NCI-H2227 (cell line): ENCODE results near the gene THAP12.

Source experiments
- DNase-seq: peaks from one replicate; lab custom pipeline; 2025; ENCODE audit not compliant: unreplicated experiment; lab: John Stamatoyannopoulos, UW

Gene THAP12

GRCh38 chr11:76380159-76380976 is 564 bp downstream of the THAP12 start:
- DNase-seq = peak; percentile 60

- no peak for DNase-seq
These were observed 1.1 kb downstream of the THAP12 start for GRCh38 chr11:76379807-76380158.

DNA sequence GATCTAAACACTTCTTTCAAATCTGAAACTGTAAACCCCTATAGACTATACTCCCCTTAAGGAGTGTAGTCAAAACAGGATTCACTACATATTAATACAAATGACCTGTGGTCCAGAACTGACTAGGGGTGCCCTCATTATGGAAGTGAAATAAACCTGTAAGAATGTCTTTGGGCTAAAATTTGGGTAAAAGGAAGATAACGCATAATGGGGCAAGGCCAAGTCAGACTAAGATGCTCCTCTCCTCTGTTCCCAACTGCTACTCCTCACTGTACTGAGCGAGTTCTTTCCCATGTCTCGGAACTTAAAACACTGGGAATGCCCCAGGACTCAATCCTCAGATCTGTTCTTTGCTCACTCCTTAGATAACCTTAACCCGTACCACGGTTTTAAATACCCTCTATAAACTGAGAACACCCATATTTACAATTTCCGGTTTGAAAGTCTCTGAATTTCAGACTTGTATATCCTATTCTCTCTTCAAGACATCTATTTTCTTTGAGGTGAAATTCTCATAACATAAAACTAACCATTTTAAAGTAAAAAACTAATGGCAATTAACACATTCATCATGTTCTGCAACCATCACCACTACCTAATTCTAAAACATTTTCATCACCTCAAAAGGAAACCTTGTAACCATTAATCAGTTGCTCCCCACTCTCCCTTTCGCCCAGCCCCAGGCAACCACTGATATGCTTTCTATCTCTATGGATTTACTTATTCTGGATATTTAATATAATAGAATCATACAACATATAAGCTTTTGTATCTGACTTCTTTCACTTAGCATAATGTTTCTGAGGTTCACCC is 4.0 kb downstream of the THAP12 start:
- no peak for DNase-seq

DNA sequence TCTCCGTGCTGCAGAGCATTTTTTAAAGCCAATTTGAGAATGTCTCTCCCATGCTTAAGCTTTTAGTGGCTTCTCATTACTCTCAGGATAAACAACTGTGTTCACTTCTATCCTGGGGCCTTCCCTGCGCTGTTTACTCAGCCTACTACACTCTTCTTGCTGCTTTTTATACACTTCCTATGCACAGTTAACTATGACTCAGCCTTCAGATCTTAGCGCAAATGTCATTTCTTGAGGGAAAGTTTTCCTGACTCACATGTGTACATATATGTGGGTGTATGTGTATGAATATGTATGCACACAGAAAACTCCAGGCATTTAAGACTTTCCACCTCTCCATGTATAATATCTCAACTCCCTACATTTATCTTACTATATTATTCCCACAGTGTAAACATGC is 9.8 kb downstream of the THAP12 start:
- no peak for DNase-seq

GRCh38 chr11:76369406-76369805 is 11.5 kb downstream of the THAP12 start:
- DNase-seq = no peak

- DNase-seq = no peak
These were observed 12.4 kb downstream of the THAP12 start for GRCh38 chr11:76368490-76368889.

GRCh38 chr11:76365038-76365679 is 15.8 kb downstream of the THAP12 start:
- peak; percentile 46 for DNase-seq

- DNase-seq = no peak
These were observed 18.2 kb downstream of the THAP12 start for GRCh38 chr11:76362716-76363115.

DNA sequence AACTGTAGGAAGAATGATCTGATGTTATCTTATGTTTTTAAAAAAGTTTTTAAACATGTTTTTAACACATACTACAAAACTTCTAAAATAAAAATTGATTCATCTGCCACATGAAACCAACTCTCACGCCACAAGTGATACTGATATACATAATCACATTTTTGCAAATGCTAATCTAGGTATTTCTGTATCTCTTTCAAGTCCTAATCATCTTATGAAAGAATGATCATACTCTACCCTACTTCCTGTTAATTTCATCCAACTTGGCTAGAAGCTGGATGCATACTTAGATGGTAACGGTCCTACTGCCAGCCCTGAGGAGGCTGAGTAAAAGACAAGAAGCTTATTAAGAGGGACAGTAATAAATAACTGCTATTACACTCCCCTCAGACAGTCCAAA is 19.2 kb downstream of the THAP12 start:
- DNase-seq = no peak

DNA sequence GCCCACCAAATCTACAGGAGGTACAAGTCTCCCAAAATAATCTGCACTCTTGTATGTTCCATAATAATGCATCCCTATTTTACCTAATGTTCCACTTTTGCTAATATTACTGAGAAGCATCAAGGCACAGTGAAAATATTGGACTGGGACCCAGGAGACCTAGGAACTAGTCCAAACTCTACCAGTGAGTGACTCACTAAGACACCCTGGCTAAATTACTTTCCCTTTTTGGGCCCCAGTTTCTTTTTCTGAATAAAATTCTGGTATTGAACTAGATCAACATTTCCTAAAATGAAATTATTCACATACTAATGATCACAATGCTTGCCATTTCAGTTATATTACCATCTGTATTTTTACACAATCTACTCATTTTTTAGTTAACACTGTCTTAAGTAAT is 19.6 kb downstream of the THAP12 start:
- DNase-seq = no peak

DNA sequence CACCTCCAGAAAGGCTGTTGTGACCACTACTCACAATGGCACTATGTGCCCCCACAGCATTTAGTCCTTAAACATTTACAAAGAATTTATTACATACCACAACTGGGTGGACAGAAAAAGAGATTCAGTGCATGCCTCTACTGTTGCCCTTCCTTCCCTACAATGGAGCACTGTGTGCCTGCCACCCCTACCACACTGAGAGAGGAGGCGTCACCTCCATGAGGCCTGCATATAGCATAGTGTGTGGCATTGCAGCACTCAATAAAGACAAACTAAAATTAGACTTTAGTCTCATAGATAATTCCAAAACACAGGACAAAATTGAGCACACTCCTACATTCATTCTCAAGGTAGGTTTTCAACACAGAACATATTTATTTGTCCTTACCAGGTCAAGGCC is 25.8 kb downstream of the THAP12 start:
- DNase-seq = no peak

GRCh38 chr11:76348348-76348747 is 32.6 kb downstream of the THAP12 start:
- no peak for DNase-seq

DNA sequence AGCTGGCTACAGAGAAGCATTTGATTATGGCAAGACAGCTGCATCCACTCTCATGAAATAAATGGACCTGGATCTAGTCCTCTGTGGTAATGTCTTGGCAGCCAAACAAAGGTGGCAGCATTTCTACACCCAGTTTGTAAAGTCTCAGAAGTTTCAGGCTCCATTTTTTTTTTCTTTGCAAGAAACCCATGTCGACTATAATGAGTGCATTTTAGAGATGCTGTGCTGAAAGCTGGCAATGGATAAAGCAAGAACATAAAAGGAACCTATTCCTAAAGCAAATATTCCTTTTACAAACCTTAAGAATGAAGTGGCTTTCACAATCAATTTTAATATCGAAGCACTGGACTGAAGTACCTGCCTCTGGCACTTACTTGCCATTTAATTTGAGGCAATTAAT is 33.5 kb downstream of the THAP12 start:
- no peak for DNase-seq

DNA sequence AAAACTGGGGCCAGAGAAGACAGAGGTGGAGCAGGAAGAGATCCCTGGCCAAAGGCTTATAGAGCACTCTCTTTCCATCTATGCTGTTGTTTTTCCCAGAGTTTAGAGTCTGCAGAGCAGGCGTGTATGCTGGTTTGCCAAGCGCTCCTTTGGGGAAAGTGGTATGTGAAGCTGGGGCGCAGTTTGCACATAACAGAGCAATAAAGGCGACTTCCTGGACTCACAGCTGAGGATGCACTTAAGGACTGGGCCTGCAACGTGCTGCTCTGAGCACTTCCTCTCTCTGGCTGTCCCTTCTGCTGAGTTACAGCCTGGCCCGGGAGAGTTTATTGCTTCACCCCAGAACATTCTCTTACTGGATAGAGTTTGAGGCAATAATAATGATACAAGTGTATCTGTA is 41.7 kb downstream of the THAP12 start:
- DNase-seq = no peak

- DNase-seq = no peak
These were observed 43.0 kb downstream of the THAP12 start for GRCh38 chr11:76337923-76338322.

DNA sequence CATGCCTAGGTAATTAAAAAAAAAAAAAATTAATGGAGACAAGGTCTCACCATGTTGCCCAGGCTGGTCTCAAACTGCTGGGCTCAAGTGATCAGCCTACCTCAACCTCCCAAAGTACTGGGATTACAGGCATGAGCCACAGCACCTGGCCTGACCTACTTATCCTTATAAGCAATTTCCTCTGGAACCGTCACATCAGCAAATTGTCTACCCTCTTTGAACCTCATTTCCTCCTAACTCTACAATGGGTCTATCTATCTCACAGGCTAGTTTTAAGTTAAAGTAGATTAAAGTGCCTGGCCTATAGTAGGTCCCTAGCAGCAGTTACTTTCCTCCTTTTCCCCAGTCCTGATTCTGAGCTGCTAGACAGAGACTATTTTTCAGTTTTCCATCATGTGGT is 43.5 kb downstream of the THAP12 start:
- no peak for DNase-seq

DNA sequence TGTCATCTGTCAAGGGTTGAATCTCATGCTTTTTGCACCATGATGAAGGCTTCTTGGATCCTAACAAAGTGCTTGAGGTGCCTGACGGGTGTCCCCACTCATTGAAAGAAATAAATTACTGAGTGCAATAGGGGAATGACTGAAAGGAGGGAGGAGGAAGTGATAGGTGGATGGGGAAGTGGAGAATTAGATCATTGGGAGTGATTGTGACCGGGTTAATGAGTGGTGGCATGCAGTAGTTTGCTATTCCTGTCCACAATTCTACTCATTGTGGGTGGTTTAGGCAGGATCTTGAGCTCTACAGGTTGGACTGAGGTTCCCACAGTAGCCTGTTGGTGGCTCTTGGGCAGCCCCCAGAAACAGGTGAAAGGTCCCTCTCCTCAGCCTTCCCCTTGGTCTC is 44.3 kb downstream of the THAP12 start:
- DNase-seq = no peak

DNA sequence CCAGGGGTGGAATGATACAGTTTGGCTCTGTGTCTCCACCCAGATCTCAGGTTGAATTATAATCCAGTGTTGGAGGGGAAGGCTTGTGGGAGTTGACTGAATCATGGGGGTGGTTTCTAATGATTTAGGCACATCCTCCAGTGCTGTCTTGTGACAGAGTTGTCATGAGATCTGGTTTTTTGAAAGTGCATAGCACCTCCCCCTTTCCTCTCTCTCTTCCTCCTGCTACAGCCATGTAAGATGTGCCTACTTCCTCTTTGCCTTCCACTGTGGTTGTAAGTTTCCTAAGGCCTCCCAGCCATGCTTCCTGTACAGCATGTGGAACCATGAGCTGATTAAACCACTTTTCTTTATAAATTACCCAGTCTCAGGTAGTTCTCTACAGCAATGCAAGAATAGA is 45.1 kb downstream of the THAP12 start:
- DNase-seq = no peak

DNA sequence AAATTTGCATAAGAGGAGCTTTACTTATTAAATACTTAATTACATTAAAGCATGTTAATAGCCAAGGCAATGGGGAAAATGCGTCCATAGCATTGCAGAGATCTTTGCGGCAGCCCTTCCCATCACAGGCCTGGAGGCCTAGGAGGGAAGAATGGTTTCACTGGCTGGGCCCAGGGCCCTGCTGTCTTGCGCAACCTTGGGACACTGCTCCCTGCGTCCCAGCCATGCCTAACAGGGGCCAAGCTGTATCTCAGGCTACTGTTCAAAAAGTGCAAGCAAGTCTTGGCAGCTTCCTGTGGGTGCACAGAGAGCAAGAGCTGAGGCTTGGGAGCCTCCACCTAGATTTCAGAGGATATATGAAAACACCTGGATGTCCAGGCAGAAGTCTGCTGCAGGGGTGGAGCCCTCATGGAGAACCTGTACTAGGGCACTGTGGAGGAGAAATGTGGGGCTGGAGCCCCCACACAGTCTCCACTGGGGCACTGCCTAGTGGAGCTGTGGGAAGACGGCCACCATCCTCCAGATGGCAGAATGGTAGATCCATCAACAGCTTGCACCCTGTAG is 46.0 kb downstream of the THAP12 start:
- DNase-seq = no peak

DNA sequence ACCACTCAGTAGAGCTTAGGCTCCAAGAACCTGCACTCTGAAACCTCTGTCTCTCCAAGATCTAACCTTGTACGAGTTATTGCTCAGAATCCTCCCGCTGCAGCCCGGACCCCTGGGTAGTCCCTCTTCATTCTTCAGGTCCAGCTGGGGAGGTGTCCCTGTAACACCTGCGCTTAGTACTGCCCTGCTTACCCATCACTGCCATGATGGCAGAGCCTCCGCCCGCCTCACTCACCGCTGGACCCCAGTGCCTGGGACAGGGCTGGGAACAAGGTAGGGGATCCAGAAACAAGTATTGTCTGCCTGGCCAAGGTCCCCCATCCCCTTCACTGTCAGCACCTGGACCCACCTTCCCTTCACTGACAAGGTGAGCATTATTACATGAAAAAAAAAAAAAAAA is 50.3 kb downstream of the THAP12 start:
- DNase-seq = no peak

- no peak for DNase-seq
These were observed 50.9 kb downstream of the THAP12 start for GRCh38 chr11:76329983-76330382.
